Erythroblast (primary cell): ENCODE data around the gene SSPN.
A peak's percentile ranks its signal among the peaks of the same experiment; 100 is the strongest.

ENCODE experiments used
- DNase-seq, 2 experiments: peaks; one replicate each; lab custom pipeline; 2025; lab: John Stamatoyannopoulos, UW
- GATA1 ChIP-seq: IDR thresholded peaks from 2 replicates; pipeline ENCODE4 v1.6.1; 2011; ENCODE audit warnings: low read depth, mild to moderate bottlenecking, control low read depth, low read length, moderate library complexity
- POLR2A ChIP-seq: IDR thresholded peaks from 2 replicates; pipeline ENCODE4 v1.6.1; 2011; ENCODE audit warnings: mild to moderate bottlenecking, low read length

The SSPN gene

GRCh38 chr12:26195250-26195640 is at the start of gene SSPN:
Gene SSPN, plus strand, starts transcription at chr12:26195573. Its CDS starts 100 bp downstream, at chr12:26195673.
- TF ChIP-seq POLR2A (no peak), GATA1 (no peak)
- peak in 1 of 2 experiments; percentile 5 for DNase-seq

- DNase-seq, result no peak
- TF ChIP-seq GATA1 (no peak), POLR2A (no peak)
These were observed 47.1 kb upstream of the SSPN start for GRCh38 chr12:26148291-26148690.

- TF ChIP-seq GATA1 (no peak), POLR2A (no peak)
- DNase-seq, result no peak
These were observed 45.3 kb upstream of the SSPN start for GRCh38 chr12:26149968-26150500.

- no peak for TF ChIP-seq POLR2A
- no peak for TF ChIP-seq GATA1
- no peak for DNase-seq
These were observed 44.5 kb upstream of the SSPN start for GRCh38 chr12:26150736-26151450.

GRCh38 chr12:26152507-26153102 is 42.8 kb upstream of the SSPN start:
- TF ChIP-seq GATA1 (no peak), POLR2A (no peak)
- no peak for DNase-seq

GRCh38 chr12:26153421-26154154 is 41.8 kb upstream of the SSPN start:
- TF ChIP-seq GATA1 (no peak), POLR2A (no peak)

GRCh38 chr12:26156201-26156871 is 39.0 kb upstream of the SSPN start:
- TF ChIP-seq GATA1, result no peak
- TF ChIP-seq POLR2A, result no peak
- no peak for DNase-seq

More at GRCh38 chr12:26153421-26154154, 41.8 kb upstream of the SSPN start:
- no peak for DNase-seq

GRCh38 chr12:26157001-26157400 is 38.4 kb upstream of the SSPN start:
- no peak for TF ChIP-seq GATA1
- TF ChIP-seq POLR2A, result no peak
- DNase-seq, result no peak

- no peak for DNase-seq
- no peak for TF ChIP-seq GATA1
- no peak for TF ChIP-seq POLR2A
These were observed 37.2 kb upstream of the SSPN start for GRCh38 chr12:26158078-26158764.

- DNase-seq, result no peak
- TF ChIP-seq POLR2A (no peak), GATA1 (no peak)
These were observed 33.2 kb upstream of the SSPN start for GRCh38 chr12:26162174-26162573.

- DNase-seq, result no peak
- TF ChIP-seq GATA1 (no peak), POLR2A (no peak)
These were observed 32.5 kb upstream of the SSPN start for GRCh38 chr12:26162905-26163304.

GRCh38 chr12:26164118-26164517 is 31.3 kb upstream of the SSPN start:
- DNase-seq, result no peak
- TF ChIP-seq GATA1, result no peak
- TF ChIP-seq POLR2A, result no peak

GRCh38 chr12:26172013-26172412 is 23.4 kb upstream of the SSPN start:
- DNase-seq, result no peak
- TF ChIP-seq GATA1, result no peak
- TF ChIP-seq POLR2A, result no peak

GRCh38 chr12:26172539-26172938 is 22.8 kb upstream of the SSPN start:
- TF ChIP-seq POLR2A, result no peak
- TF ChIP-seq GATA1, result no peak
- no peak for DNase-seq
